Omental fat pad (tissue), 4 donors: ENCODE data around the gene YWHAE. TPM values are rescaled to one million over a fixed set of nuclear protein-coding genes. Genes with fewer than 3 reads are reported as not detected.

Experiments
- ATAC-seq: fragments of 150-250 bp; one replicate; pipeline ENCODE4 v1.9.1; 2016; ENCODE audit warnings: mild to moderate bottlenecking, moderate library complexity; ENCODE audit not compliant: low FRiP score
- DNase-seq: peaks from one replicate; pipeline ENCODE4 v3.0.0-alpha.2; 2019; ENCODE audit warnings: low spot score
- CTCF ChIP-seq, 3 donors: fragments of 450-650 bp; IDR thresholded peaks; one replicate each; pipeline ENCODE4 v1.5.1; 2016 to 2017; ENCODE audit warnings: antibody characterized with exemption in 3 of 3, mild to moderate bottlenecking in 3 of 3, moderate library complexity in 2 of 3
- total RNA-seq, 4 donors: library from RNA; depleted of rRNA; stranded (reverse); fragments of >200 nt; gene quantifications; one replicate each; pipeline ENCODE4 v1.1.0, GENCODE V29; 2016

Gene YWHAE
- total RNA-seq, 4 donors from 2014 or later = 489 to 684 (median 635) TPM

- no peak for TF ChIP-seq CTCF (IDR thresholded peaks at IDR 0.05)
- DNase-seq = no peak
- peak; percentile 45 for ATAC-seq
Measured at GRCh38 chr17:1438593-1439083, 38.6 kb upstream of the YWHAE start.

DNA sequence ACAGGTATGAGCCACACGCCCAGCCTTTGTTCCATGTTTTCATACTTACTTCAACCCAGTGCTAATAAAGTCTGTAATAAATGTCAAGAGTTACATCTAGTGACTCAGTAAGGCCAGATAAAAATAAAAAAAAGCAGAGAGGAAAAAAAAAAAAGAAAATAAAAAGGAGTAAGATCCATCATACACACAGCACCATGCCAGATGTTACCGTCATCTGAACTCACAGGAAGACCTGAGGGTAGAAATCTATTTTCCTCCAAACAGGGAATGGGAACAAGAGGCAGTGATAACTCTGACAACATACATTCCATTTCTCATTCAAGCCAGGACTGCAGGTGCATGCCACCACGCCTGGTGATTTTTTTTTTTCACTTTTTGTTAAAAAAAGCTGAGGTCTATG lies 35.3 kb upstream of the YWHAE start:
- DNase-seq (no peak), ATAC-seq (no peak)
- no peak for TF ChIP-seq CTCF (IDR thresholded peaks at IDR 0.05)

GRCh38 chr17:1434150-1434549 lies 34.1 kb upstream of the YWHAE start:
- TF ChIP-seq CTCF (IDR thresholded peaks at IDR 0.05) = no peak
- DNase-seq (no peak), ATAC-seq (peak; percentile 47)

- TF ChIP-seq CTCF (IDR thresholded peaks at IDR 0.05) = no peak
- DNase-seq (no peak), ATAC-seq (no peak)
Measured at GRCh38 chr17:1431631-1432104, 31.6 kb upstream of the YWHAE start.

DNA sequence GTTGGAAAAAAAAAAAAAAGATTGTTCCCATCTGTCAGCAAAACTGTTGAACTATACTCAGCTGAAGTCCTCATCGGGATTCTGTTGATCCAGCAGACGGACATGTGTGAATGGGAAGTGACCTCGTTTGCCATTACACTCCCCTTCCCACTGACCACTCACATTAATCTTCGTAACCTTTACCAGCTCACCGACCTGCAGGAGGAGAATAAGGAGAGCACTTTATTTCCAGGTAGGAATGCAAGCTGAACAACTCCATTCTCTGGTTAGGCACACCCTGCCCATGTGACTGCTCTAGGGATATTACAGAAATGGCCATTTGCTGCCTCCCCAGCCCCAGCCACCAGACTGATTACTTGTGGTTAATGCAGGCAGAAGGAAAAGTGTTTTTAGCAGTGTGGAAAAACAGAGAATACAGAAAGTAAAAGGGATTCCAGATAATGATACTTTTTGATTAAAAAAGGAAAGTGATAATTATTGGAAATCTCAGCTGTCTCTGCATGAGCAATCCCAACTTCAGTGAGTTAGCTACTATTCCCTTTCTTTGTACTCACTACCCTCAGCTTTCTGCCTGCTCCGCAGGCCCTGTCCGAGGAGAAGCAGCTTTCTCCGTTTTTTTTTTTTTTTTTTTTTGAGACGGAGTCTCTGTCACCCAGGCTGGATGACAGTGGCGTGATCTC lies 23.6 kb upstream of the YWHAE start:
- ATAC-seq (no peak), DNase-seq (no peak)
- no peak for TF ChIP-seq CTCF (IDR thresholded peaks at IDR 0.05)

DNA sequence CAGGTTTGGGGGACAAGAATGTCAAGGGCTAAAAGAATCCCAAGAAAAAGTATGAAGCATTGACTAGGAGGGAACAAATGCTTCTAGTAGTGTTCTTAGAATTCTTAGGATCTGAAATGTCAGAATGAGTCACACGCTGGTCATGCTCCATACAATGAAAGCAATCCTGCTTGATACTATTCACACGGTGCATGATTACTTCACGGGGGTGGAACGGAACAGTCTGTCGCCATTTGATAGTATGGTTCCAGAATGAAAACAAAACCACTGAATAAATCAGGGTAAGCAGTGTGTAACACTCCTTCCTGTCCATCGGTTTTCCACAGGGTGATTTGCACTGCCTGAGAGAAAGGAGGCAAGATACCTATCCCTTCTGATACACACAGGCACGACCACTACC lies 22.9 kb upstream of the YWHAE start:
- DNase-seq = no peak
- peak; percentile 82 for ATAC-seq
- no peak for TF ChIP-seq CTCF (IDR thresholded peaks at IDR 0.05)

DNA sequence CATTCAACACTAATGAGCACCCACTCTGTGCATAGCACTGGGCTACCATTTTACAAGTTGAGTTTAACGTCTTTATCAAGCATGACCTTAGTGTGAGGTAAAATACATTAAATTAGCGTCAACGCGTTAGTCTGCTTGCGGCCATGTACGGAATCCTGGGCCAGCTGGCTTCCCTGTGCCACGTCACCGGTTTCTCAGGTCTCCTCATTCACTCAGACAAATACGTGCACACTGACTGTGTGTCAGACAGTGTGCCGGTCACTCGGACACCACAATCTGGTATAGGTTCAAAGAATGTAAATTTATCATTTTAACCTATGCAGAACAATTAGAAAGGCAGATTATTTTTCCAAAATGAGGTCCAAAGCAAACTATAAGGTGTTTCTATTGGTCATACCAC lies 21.4 kb upstream of the YWHAE start:
- DNase-seq (no peak), ATAC-seq (no peak)
- TF ChIP-seq CTCF (IDR thresholded peaks at IDR 0.05) = no peak
